Measurements from ENCODE around the gene STAT6. TPM values are rescaled to one million over a fixed set of nuclear protein-coding genes. Genes with fewer than 3 reads are reported as not detected.
A peak's percentile ranks its signal among the peaks of the same experiment; 100 is the strongest.

STAT6 gene
- total and polyA plus RNA-seq, 10 of the 15 experiments (the other 5 are each of a cell fraction or from before 2014, with no cell fraction given): 14.2 to 176 (median 89.6) TPM

DNA sequence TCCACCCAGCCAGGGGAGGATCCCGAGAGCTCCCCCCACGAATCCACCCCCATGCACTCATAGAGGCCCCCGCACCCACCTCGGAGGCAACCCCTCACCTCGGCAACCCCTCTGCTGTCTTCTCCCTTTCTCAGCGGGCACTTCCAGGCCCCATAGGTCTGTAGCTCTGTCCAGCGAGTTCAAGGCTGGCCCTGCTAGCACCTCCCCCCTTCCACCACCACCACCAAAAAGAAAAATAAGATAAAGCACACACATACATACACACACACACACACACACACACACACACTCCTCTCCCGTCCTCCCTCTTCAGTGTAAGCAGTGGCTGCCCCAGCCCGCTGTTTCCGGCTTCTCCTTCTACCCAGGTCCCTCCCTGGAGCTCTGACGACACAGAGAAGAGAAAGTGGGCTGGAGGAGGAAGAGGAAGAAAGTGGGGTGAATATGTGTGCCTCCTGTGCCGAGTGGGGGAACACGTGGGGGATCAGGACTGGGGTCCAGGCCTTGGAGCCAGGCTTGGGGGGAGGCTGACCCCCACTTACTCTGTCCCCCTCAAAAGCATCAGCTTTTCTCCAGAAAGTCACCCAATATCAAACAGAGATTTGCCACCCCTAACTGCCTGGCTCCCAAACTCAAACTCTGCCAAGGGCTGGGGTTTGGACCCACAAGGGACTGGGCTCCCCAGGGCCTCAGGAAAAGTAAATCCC is at the start of gene STAT6 (continued):
- TF ChIP-seq SRF (IDR thresholded peaks at IDR 0.05; ENCODE audit: low read depth in 2 of 2, low read length in 2 of 2): peak in 1 of 2 experiments; percentile 46; a peak in 1 of 4 replicates
- TF ChIP-seq MYC (IDR thresholded peaks at IDR 0.05; ENCODE audit: insufficient read depth, insufficient read length, insufficient replicate concordance, low read length, severe bottlenecking): no peak
- no peak for TF ChIP-seq KAT2A (conservative IDR thresholded peaks at IDR 0.05; ENCODE audit: control insufficient read depth, low read depth, low read length)
- TF ChIP-seq, protein P1, sequence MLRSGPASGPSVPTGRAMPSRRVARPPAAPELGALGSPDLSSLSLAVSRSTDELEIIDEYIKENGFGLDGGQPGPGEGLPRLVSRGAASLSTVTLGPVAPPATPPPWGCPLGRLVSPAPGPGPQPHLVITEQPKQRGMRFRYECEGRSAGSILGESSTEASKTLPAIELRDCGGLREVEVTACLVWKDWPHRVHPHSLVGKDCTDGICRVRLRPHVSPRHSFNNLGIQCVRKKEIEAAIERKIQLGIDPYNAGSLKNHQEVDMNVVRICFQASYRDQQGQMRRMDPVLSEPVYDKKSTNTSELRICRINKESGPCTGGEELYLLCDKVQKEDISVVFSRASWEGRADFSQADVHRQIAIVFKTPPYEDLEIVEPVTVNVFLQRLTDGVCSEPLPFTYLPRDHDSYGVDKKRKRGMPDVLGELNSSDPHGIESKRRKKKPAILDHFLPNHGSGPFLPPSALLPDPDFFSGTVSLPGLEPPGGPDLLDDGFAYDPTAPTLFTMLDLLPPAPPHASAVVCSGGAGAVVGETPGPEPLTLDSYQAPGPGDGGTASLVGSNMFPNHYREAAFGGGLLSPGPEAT (IDR thresholded peaks at IDR 0.05; ENCODE audit: low read depth): peak; percentile 23; the same call in 1 of the 2 replicates
- 0 out of 2 replicates have a peak, but pooled peaks have one; percentile 23 for TF ChIP-seq HCFC1 (IDR thresholded peaks at IDR 0.05; ENCODE audit: low read length)
- TF ChIP-seq, protein P2, sequence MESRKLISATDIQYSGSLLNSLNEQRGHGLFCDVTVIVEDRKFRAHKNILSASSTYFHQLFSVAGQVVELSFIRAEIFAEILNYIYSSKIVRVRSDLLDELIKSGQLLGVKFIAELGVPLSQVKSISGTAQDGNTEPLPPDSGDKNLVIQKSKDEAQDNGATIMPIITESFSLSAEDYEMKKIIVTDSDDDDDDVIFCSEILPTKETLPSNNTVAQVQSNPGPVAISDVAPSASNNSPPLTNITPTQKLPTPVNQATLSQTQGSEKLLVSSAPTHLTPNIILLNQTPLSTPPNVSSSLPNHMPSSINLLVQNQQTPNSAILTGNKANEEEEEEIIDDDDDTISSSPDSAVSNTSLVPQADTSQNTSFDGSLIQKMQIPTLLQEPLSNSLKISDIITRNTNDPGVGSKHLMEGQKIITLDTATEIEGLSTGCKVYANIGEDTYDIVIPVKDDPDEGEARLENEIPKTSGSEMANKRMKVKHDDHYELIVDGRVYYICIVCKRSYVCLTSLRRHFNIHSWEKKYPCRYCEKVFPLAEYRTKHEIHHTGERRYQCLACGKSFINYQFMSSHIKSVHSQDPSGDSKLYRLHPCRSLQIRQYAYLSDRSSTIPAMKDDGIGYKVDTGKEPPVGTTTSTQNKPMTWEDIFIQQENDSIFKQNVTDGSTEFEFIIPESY (IDR thresholded peaks at IDR 0.05): no peak
- TF ChIP-seq, protein P3, sequence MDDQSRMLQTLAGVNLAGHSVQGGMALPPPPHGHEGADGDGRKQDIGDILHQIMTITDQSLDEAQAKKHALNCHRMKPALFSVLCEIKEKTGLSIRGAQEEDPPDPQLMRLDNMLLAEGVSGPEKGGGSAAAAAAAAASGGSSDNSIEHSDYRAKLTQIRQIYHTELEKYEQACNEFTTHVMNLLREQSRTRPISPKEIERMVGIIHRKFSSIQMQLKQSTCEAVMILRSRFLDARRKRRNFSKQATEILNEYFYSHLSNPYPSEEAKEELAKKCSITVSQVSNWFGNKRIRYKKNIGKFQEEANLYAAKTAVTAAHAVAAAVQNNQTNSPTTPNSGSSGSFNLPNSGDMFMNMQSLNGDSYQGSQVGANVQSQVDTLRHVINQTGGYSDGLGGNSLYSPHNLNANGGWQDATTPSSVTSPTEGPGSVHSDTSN (IDR thresholded peaks at IDR 0.05; ENCODE audit: insufficient replicate concordance, low read depth, low read length): no peak
- no peak; the same call in 1 of the 2 replicates for TF ChIP-seq SIN3A (IDR thresholded peaks at IDR 0.05; ENCODE audit: low read depth, low read length)
- no peak for TF ChIP-seq BACH1 (IDR thresholded peaks at IDR 0.05; ENCODE audit: borderline replicate concordance)
- no peak for TF ChIP-seq HDAC6 (IDR thresholded peaks at IDR 0.05; ENCODE audit: unreplicated experiment)
- no peak for TF ChIP-seq NR2F1 (conservative IDR thresholded peaks at IDR 0.05)
- no peak for TF ChIP-seq CBX5 (IDR thresholded peaks at IDR 0.05; ENCODE audit: low read depth)
- no peak for TF ChIP-seq ZNF622 (IDR thresholded peaks at IDR 0.05)
- TF ChIP-seq RBBP5 (conservative IDR thresholded peaks at IDR 0.05): no peak
- TF ChIP-seq YY1 (IDR thresholded peaks at IDR 0.05; ENCODE audit: low read depth, low read length): peak; percentile 54
- TF ChIP-seq, protein P4, sequence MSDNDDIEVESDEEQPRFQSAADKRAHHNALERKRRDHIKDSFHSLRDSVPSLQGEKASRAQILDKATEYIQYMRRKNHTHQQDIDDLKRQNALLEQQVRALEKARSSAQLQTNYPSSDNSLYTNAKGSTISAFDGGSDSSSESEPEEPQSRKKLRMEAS (IDR thresholded peaks at IDR 0.05; ENCODE audit: low read depth, low read length): peak; percentile 88
- TF ChIP-seq, protein P5, sequence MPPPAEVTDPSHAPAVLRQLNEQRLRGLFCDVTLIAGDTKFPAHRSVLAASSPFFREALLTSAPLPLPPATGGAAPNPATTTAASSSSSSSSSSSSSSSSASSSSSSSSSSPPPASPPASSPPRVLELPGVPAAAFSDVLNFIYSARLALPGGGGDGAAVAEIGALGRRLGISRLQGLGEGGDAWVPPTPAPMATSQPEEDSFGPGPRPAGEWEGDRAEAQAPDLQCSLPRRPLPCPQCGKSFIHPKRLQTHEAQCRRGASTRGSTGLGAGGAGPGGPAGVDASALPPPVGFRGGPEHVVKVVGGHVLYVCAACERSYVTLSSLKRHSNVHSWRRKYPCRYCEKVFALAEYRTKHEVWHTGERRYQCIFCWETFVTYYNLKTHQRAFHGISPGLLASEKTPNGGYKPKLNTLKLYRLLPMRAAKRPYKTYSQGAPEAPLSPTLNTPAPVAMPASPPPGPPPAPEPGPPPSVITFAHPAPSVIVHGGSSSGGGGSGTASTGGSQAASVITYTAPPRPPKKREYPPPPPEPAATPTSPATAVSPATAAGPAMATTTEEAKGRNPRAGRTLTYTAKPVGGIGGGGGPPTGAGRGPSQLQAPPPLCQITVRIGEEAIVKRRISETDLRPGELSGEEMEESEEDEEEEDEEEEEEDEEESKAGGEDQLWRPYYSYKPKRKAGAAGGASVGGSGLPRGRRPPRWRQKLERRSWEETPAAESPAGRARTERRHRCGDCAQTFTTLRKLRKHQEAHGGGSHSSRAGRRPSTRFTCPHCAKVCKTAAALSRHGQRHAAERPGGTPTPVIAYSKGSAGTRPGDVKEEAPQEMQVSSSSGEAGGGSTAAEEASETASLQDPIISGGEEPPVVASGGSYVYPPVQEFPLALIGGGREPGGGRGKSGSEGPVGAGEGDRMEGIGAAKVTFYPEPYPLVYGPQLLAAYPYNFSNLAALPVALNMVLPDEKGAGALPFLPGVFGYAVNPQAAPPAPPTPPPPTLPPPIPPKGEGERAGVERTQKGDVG (CRISPR knock-in tag; IDR thresholded peaks at IDR 0.05): no peak
- TF ChIP-seq RFX5 (IDR thresholded peaks at IDR 0.05; ENCODE audit: low read depth, low read length): no peak
- no peak for TF ChIP-seq MYB (IDR thresholded peaks at IDR 0.05; ENCODE audit: borderline replicate concordance, low read depth, low read length)
- peak; percentile 93 for TF ChIP-seq NBN (IDR thresholded peaks at IDR 0.05)
